Hepatocyte (in vitro differentiated cells): ENCODE measurements around the gene DMD. TPM values are rescaled to one million over a fixed set of nuclear protein-coding genes. Genes with fewer than 3 reads are reported as not detected.

Experiments
- DNase-seq: peaks from one replicate; pipeline ENCODE4 v3.0.0-alpha.2; 2016; ENCODE audit warnings: low spot score
- H2AFZ ChIP-seq: fragments of 200-600 bp; sonication (generic); 2 replicates; pipeline ENCODE4 v1.6.0; 2016; ENCODE audit warnings: antibody characterized with exemption, mild to moderate bottlenecking
- H3K27ac ChIP-seq: fragments of 200-600 bp; sonication (generic); 2 replicates; pipeline ENCODE4 v1.5.1; 2016; ENCODE audit warnings: mild to moderate bottlenecking
- H3K27me3 ChIP-seq: fragments of 200-600 bp; sonication (generic); 2 replicates; pipeline ENCODE4 v1.6.1; 2016
- H3K36me3 ChIP-seq: fragments of 200-600 bp; sonication (generic); replicated peaks from 2 replicates; pipeline ENCODE4 v1.5.1; 2016; ENCODE audit warnings: low read depth; ENCODE audit not compliant: insufficient read depth
- H3K4me1 ChIP-seq: fragments of 200-600 bp; sonication (generic); 2 replicates; pipeline ENCODE4 v1.5.1; 2016; ENCODE audit warnings: mild to moderate bottlenecking, moderate library complexity; ENCODE audit not compliant: insufficient read depth
- H3K4me2 ChIP-seq: fragments of 200-600 bp; sonication (generic); 2 replicates; pipeline ENCODE4 v1.6.0; 2016
- H3K4me3 ChIP-seq: fragments of 200-600 bp; sonication (generic); 2 replicates; pipeline ENCODE4 v1.5.1; 2016; ENCODE audit warnings: mild to moderate bottlenecking
- H3K79me2 ChIP-seq: fragments of 200-600 bp; sonication (generic); 2 replicates; pipeline ENCODE4 v1.6.0; 2017; ENCODE audit warnings: mild to moderate bottlenecking
- H3K9me2 ChIP-seq: fragments of 200-600 bp; sonication (generic); replicated peaks from 2 replicates; pipeline ENCODE4 v1.6.0; 2017; ENCODE audit warnings: mild to moderate bottlenecking; ENCODE audit not compliant: insufficient read depth
- H3K9me3 ChIP-seq: fragments of 200-600 bp; sonication (generic); 2 replicates; pipeline ENCODE4 v1.5.1; 2016; ENCODE audit warnings: low read depth, mild to moderate bottlenecking
- H4K20me1 ChIP-seq: fragments of 200-600 bp; sonication (generic); 2 replicates; pipeline ENCODE4 v1.6.0; 2016; ENCODE audit warnings: mild to moderate bottlenecking; ENCODE audit not compliant: insufficient read depth, poor library complexity, severe bottlenecking
- EZH2 ChIP-seq: fragments of 200-600 bp; sonication (generic); IDR thresholded peaks from 2 replicates; pipeline ENCODE4 v1.6.1; 2016; ENCODE audit warnings: antibody characterized with exemption, mild to moderate bottlenecking, borderline replicate concordance
- EZH2phosphoT487 ChIP-seq: fragments of 200-600 bp; sonication (generic); IDR thresholded peaks from one replicate; pipeline ENCODE4 v1.6.1; 2018; ENCODE audit warnings: antibody characterized with exemption, mild to moderate bottlenecking, low read depth, moderate library complexity; ENCODE audit not compliant: unreplicated experiment, severe bottlenecking
- WGBS: methylation state at CpG from one replicate; pipeline ENCODE4 v1.1.6; 2016; ENCODE audit warnings: low lambda C conversion rate; ENCODE audit errors: missing lambda C conversion rate; 5-methylcytosine and 5-hydroxymethylcytosine counted together
- polyA plus RNA-seq: library from polyadenylated mRNA; unstranded; fragments of >200 nt; fragmentation: Nextera tagmentation; extraction: Ambion mirVana; gene quantifications from 2 replicates; pipeline ENCODE4 v1.2.1, GENCODE V29; 2016
- total RNA-seq: library from RNA; depleted of rRNA; stranded (reverse); fragments of >200 nt; gene quantifications from 2 replicates; pipeline ENCODE4 v1.2.3, GENCODE V29; 2014
- TF ChIP-seq, protein P1 (sequence below): fragments of 200-600 bp; sonication (generic); IDR thresholded peaks from 2 replicates; pipeline ENCODE4 v1.5.1; 2016; ENCODE audit warnings: antibody characterized with exemption, mild to moderate bottlenecking; ENCODE audit not compliant: poor library complexity

Gene DMD
- total and polyA plus RNA-seq, 2 experiments from 2014 or later = 14.2 to 27.8 TPM

DNA sequence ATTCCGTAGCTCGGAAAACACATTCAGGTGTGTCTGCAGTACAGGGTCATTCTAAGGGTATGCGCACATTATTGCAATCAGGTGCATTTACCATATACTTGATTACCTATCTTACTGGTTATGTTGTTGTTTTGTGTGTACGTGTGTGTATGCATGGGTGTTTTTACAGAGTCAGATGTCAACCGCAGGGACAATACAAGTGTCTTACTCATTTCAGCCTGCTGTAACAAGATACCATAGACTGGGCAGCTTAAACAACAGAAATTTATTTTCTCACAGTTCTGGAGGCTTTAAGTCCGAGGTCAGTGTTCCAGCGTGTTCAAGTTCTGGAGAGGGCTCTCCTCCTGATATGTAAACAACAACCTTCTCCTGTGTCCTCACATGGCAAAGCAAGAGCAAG, 316.7 kb downstream of the DMD start:
- Histone ChIP-seq H3K27me3 (no peaks in the 10 kb centered on the region), H3K36me3 (no peaks in the 10 kb centered on the region), H4K20me1 (no peaks in the 10 kb centered on the region), H3K4me3 (no peak overlapping the region), H3K9me3 (no peaks in the 10 kb centered on the region), H3K9me2 (no peaks in the 10 kb centered on the region), H2AFZ (no peak overlapping the region), H3K4me2 (no peak overlapping the region), H3K27ac (no peak overlapping the region), H3K4me1 (no peaks in the 10 kb centered on the region), H3K79me2 (no peaks in the 10 kb centered on the region)
- TF ChIP-seq EZH2 = no peak
- TF ChIP-seq, protein P1, sequence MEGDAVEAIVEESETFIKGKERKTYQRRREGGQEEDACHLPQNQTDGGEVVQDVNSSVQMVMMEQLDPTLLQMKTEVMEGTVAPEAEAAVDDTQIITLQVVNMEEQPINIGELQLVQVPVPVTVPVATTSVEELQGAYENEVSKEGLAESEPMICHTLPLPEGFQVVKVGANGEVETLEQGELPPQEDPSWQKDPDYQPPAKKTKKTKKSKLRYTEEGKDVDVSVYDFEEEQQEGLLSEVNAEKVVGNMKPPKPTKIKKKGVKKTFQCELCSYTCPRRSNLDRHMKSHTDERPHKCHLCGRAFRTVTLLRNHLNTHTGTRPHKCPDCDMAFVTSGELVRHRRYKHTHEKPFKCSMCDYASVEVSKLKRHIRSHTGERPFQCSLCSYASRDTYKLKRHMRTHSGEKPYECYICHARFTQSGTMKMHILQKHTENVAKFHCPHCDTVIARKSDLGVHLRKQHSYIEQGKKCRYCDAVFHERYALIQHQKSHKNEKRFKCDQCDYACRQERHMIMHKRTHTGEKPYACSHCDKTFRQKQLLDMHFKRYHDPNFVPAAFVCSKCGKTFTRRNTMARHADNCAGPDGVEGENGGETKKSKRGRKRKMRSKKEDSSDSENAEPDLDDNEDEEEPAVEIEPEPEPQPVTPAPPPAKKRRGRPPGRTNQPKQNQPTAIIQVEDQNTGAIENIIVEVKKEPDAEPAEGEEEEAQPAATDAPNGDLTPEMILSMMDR = no peak
- DNase-seq = no peak
- 90% methylated on average over 7 of the region's 7 CpGs for WGBS

DNA sequence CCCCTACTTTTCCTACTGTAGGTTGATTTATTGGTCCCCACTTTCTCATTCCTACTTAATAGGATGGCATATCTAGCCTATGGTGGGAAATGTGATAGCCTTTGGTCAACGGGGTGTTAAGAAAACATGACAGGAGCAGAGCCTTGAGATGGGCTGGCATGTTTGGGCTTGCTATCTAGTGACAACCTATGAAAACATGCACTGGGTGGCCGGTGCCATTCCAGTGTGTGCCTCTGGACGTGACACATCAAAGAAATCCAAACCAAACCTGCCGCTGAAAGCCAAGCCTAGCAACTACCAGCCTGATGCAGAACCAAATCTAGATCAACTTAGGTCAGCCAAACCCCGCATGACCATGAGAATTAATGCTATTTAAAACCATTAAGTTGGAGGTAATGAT, 317.6 kb downstream of the DMD start:
- no peaks in the 10 kb centered on the region for H3K9me3 ChIP-seq
- WGBS = 81% methylated on average over 5 of the region's 5 CpGs
- no peak overlapping the region for H3K27ac ChIP-seq
- H4K20me1 ChIP-seq = no peaks in the 10 kb centered on the region
- H2AFZ ChIP-seq = no peak overlapping the region
- no peak overlapping the region for H3K4me2 ChIP-seq
- H3K4me3 ChIP-seq = no peak overlapping the region
- no peaks in the 10 kb centered on the region for H3K4me1 ChIP-seq
- no peaks in the 10 kb centered on the region for H3K9me2 ChIP-seq
- H3K36me3 ChIP-seq = no peaks in the 10 kb centered on the region
- DNase-seq = no peak
- H3K79me2 ChIP-seq = no peaks in the 10 kb centered on the region
- H3K27me3 ChIP-seq = no peaks in the 10 kb centered on the region
- no peak for TF ChIP-seq EZH2
- TF ChIP-seq, protein P1 = no peak
- no peak for TF ChIP-seq EZH2phosphoT487

DNA sequence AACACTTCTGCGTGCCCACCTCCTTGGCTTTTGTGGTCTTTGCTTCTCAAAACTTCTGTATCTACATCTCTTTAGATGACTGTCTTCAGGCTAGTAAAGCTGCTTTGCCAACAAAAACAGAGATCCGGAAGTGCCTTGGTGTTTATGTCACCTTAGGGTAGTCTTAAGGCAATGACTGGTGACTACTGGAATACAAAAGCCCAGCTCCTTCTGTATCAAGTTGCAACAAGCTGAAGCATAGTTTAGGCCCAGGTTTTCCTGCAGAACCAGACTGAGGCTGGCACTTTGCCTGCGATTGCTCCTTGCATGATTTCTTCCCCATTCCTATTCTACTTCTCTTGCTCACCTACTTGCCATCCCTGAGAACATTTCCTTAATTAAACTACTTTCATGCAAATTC, 333.8 kb downstream of the DMD start:
- no peak overlapping the region for H3K27ac ChIP-seq
- no peaks in the 10 kb centered on the region for H3K27me3 ChIP-seq
- H4K20me1 ChIP-seq = no peaks in the 10 kb centered on the region
- no peak overlapping the region for H3K4me2 ChIP-seq
- no peak overlapping the region for H3K4me3 ChIP-seq
- H3K4me1 ChIP-seq = no peaks in the 10 kb centered on the region
- no peaks in the 10 kb centered on the region for H3K79me2 ChIP-seq
- 76% methylated on average over 3 of the region's 3 CpGs for WGBS
- H3K9me3 ChIP-seq = no peaks in the 10 kb centered on the region
- no peak overlapping the region for H2AFZ ChIP-seq
- DNase-seq = no peak
- no peaks in the 10 kb centered on the region for H3K9me2 ChIP-seq
- no peaks in the 10 kb centered on the region for H3K36me3 ChIP-seq
- TF ChIP-seq, protein P1 = no peak

DNA sequence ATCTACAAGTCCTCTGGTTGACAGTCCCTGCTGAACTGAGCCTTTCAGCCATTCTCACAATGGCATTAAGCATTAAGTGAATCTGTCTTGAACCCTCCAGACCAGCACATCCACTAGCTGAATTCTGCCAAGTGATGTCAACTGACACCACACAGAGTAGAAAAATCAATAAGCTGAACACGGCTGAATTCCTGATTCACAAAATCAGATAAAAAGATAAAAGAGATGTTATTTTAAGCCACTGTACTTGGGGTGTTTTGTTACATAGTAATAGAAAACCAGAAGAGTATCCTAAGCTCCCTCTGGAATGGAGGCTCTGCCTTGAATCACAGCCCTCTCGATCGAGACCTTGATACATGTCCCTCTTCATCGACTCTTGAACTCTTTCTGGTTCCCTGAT, 336.5 kb downstream of the DMD start:
- no peak overlapping the region for H3K4me2 ChIP-seq
- H3K9me2 ChIP-seq = no peaks in the 10 kb centered on the region
- 85% methylated on average over 4 of the region's 4 CpGs for WGBS
- H3K79me2 ChIP-seq = no peaks in the 10 kb centered on the region
- no peak overlapping the region for H2AFZ ChIP-seq
- DNase-seq = no peak
- H3K4me1 ChIP-seq = no peaks in the 10 kb centered on the region
- no peaks in the 10 kb centered on the region for H3K27me3 ChIP-seq
- TF ChIP-seq EZH2 (no peak), EZH2phosphoT487 (no peak)
- TF ChIP-seq, protein P1 = no peak
- no peaks in the 10 kb centered on the region for H3K9me3 ChIP-seq
- H4K20me1 ChIP-seq = no peaks in the 10 kb centered on the region
- no peak overlapping the region for H3K4me3 ChIP-seq
- no peak overlapping the region for H3K27ac ChIP-seq
- H3K36me3 ChIP-seq = no peaks in the 10 kb centered on the region
